Liver (tissue), 5 donors: ENCODE data around the gene GRID1. TPM values are rescaled to one million over a fixed set of nuclear protein-coding genes. Genes with fewer than 3 reads are reported as not detected.

Experiments
- polyA plus RNA-seq, 2 donors: library from polyadenylated mRNA; stranded (reverse) in 1 of 2; unstranded in 1 of 2; fragments of 200-250 nt in 1 of 2; fragments of >200 nt in 1 of 2; fragmentation: Nextera tagmentation in 1 of 2; extraction: Ambion mirVana in 1 of 2; gene quantifications; one replicate each; pipeline versions ENCODE4 v1.2.1 to v1.2.3, GENCODE V29; 2013 to 2015
- small RNA-seq: library from RNA; depleted of rRNA; stranded (forward); fragments of <200 nt; gene quantifications from one replicate; pipeline ENCODE3, GENCODE V24; 2014
- total RNA-seq, 2 donors: library from RNA; depleted of rRNA; stranded (reverse); fragments of >200 nt; gene quantifications; one replicate each; pipeline ENCODE4 v1.2.3, GENCODE V29; 2014
- donor health status: healthy.
- donor health status: healthy.
- donor health status: healthy.

GRID1 gene
- total and polyA plus RNA-seq, 4 donors, result 0.09 to 0.17 (median 0.14) TPM; not detected in 1

Small RNAs within 50 kb of the gene (small RNA-seq; reads per million reads assigned to genes)
- gene MIR346, result not detected
- gene RF02271, result not detected
- gene RN7SKP238, result not detected
- gene RNA5SP322, result not detected

Other genes starting within 250 kb of the GRID1 start
- gene WAPL, start 155.0 kb upstream of the GRID1 start, total RNA-seq, result 10 to 100 TPM; 36.1 to 37.9 TPM
- gene WAPL, start 155.0 kb upstream of the GRID1 start, polyA plus RNA-seq, result 10 to 100 TPM in 1 of 2 donors, 1 to 10 TPM in 1; 9.7 to 12.0 TPM